ENCODE results near the gene PPIH.

- no peak for TF ChIP-seq CTCF (IDR thresholded peaks at IDR 0.05; ENCODE audit: insufficient read depth, low read length)
- TF ChIP-seq POLR2AphosphoS5 (IDR thresholded peaks at IDR 0.05; ENCODE audit: low read depth), result peak; percentile 97
- TF ChIP-seq SPI1 (IDR thresholded peaks at IDR 0.05; ENCODE audit: borderline replicate concordance, low read depth), result peak; percentile 36; the same call in 1 of the 2 replicates
- peak; percentile 95 for TF ChIP-seq GABPA (IDR thresholded peaks at IDR 0.05; ENCODE audit: low read depth)
These were observed at the start of gene PPIH for GRCh38 chr1:42657981-42658876.

Measured in HL-60 (cell line).